Body of pancreas (tissue), 4 donors: ENCODE measurements around the gene AP5M1. TPM values are rescaled to one million over a fixed set of nuclear protein-coding genes. Genes with fewer than 3 reads are reported as not detected.

ENCODE experiments used
- ATAC-seq: fragments of 150-250 bp; one replicate; pipeline ENCODE4 v1.9.1; 2016
- DNase-seq, 4 donors: peaks; one replicate each; pipeline ENCODE4 v3.0.0-alpha.2; 2019
- H3K27ac ChIP-seq, 4 donors: fragments of 200-600 bp; sonication (generic); 1 replicate in 3 of 4; 2 replicates in 1 of 4; pipeline versions ENCODE4 v1.5.1 to v1.6.1; 2016 to 2019; ENCODE audit warnings: mild to moderate bottlenecking in 1 of 4, mixed read lengths in 1 of 4, moderate library complexity in 1 of 4
- H3K27me3 ChIP-seq, 2 donors: fragments of 200-600 bp; sonication (generic); one replicate each; pipeline ENCODE4 v1.6.0; 2016; ENCODE audit warnings: mild to moderate bottlenecking in 1 of 2
- H3K36me3 ChIP-seq, 2 donors: fragments of 200-600 bp; sonication (generic); replicated peaks in 1 of 2; 2 replicates each; pipeline ENCODE4 v1.5.1; 2016; ENCODE audit warnings: low read depth in 2 of 2; ENCODE audit not compliant: insufficient read depth in 1 of 2
- H3K4me1 ChIP-seq: fragments of 200-600 bp; sonication (generic); one replicate; pipeline ENCODE4 v1.6.0; 2016
- H3K4me3 ChIP-seq, 2 donors: fragments of 200-600 bp; sonication (generic); 1 replicate in 1 of 2; 2 replicates in 1 of 2; pipeline ENCODE4 v1.5.1; 2016 to 2019
- H3K9me3 ChIP-seq, 3 donors: fragments of 200-600 bp; sonication (generic); 1 replicate in 2 of 3; 2 replicates in 1 of 3; pipeline ENCODE4 v1.5.1; 2016
- POLR2A ChIP-seq, 3 donors: fragments of 450-650 bp; IDR thresholded peaks; one replicate each; pipeline ENCODE4 v1.6.1; 2016; ENCODE audit warnings: antibody characterized with exemption in 3 of 3, mild to moderate bottlenecking in 2 of 3
- WGBS, 2 donors: methylation state at CpG; one replicate each; pipeline ENCODE4 v1.1.5; 2017; 5-methylcytosine and 5-hydroxymethylcytosine counted together
- intact Hi-C: fragments of 100-400 bp; cut with DNase I; formaldehyde crosslinking; loops from one replicate; pipeline ENCODE4 v1.15.1; 2023
- total RNA-seq, 2 donors: library from RNA; depleted of rRNA; stranded (reverse); fragments of >200 nt; gene quantifications; one replicate each; pipeline ENCODE4 v1.1.0, GENCODE V29; 2016
- TF ChIP-seq, protein P1 (sequence below), 7 experiments: fragments of 450-650 bp in 4 of 7; fragments of 200-600 bp in 3 of 7; sonication (generic) in 3 of 7; IDR thresholded peaks; one replicate each; pipeline ENCODE4 v1.5.1; 2016 to 2019; ENCODE audit warnings: antibody characterized with exemption in 7 of 7

The AP5M1 gene
- total RNA-seq, 2 donors from 2014 or later: 12.2 to 17.8 TPM

GRCh38 chr14:57297852-57298251, 29.1 kb downstream of the AP5M1 start:
- H3K4me3 ChIP-seq: no peak overlapping the region
- H3K36me3 ChIP-seq: no peaks in the 10 kb centered on the region
- intact Hi-C loops: no loop called here
- ATAC-seq: no peak
- no peaks in the 10 kb centered on the region for H3K27me3 ChIP-seq
- no peaks in the 10 kb centered on the region for H3K4me1 ChIP-seq
- no peak for DNase-seq
- no peak for TF ChIP-seq POLR2A (IDR thresholded peaks at IDR 0.05)
- TF ChIP-seq, protein P1, sequence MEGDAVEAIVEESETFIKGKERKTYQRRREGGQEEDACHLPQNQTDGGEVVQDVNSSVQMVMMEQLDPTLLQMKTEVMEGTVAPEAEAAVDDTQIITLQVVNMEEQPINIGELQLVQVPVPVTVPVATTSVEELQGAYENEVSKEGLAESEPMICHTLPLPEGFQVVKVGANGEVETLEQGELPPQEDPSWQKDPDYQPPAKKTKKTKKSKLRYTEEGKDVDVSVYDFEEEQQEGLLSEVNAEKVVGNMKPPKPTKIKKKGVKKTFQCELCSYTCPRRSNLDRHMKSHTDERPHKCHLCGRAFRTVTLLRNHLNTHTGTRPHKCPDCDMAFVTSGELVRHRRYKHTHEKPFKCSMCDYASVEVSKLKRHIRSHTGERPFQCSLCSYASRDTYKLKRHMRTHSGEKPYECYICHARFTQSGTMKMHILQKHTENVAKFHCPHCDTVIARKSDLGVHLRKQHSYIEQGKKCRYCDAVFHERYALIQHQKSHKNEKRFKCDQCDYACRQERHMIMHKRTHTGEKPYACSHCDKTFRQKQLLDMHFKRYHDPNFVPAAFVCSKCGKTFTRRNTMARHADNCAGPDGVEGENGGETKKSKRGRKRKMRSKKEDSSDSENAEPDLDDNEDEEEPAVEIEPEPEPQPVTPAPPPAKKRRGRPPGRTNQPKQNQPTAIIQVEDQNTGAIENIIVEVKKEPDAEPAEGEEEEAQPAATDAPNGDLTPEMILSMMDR (IDR thresholded peaks at IDR 0.05): no peak
- 88 to 94% methylated on average over 4 of the region's 4 CpGs for WGBS, 2 donors
- H3K27ac ChIP-seq: no peak overlapping the region
- H3K9me3 ChIP-seq: no peaks in the 10 kb centered on the region

- TF ChIP-seq POLR2A (IDR thresholded peaks at IDR 0.05): no peak
- TF ChIP-seq, protein P1 (IDR thresholded peaks at IDR 0.05): no peak
- intact Hi-C loops: no loop called here
These were observed 30.7 kb downstream of the AP5M1 start for GRCh38 chr14:57299511-57299910.

GRCh38 chr14:57302883-57303282, 34.1 kb downstream of the AP5M1 start:
- 64 to 72% methylated on average over 5 of the region's 5 CpGs for WGBS, 2 donors
- Histone ChIP-seq H3K4me3 (no peak overlapping the region), H3K36me3 (no peaks in the 10 kb centered on the region), H3K9me3 (no peaks in the 10 kb centered on the region), H3K27ac (no peak overlapping the region), H3K4me1 (no peaks in the 10 kb centered on the region), H3K27me3 (no peaks in the 10 kb centered on the region)
- intact Hi-C loops: no loop called here
- no peak for DNase-seq
- ATAC-seq: no peak
- TF ChIP-seq POLR2A (IDR thresholded peaks at IDR 0.05): no peak
- TF ChIP-seq, protein P1 (IDR thresholded peaks at IDR 0.05): no peak

More at GRCh38 chr14:57299511-57299910, 30.7 kb downstream of the AP5M1 start:
- H3K27ac ChIP-seq: no peak overlapping the region
- no peaks in the 10 kb centered on the region for H3K27me3 ChIP-seq
- H3K9me3 ChIP-seq: no peaks in the 10 kb centered on the region
- ATAC-seq: no peak
- no peaks in the 10 kb centered on the region for H3K36me3 ChIP-seq
- no peak overlapping the region for H3K4me3 ChIP-seq
- DNase-seq: no peak
- 81 to 86% methylated on average over 3 of the region's 3 CpGs for WGBS, 2 donors
- H3K4me1 ChIP-seq: no peaks in the 10 kb centered on the region

GRCh38 chr14:57314396-57315089, 45.8 kb downstream of the AP5M1 start:
- intact Hi-C loops: loop anchor here (10.0 kb wide), 1 partner anchor 820 kb away; no protein-coding TSS in a partner anchor
- DNase-seq: no peak
- Histone ChIP-seq H3K36me3 (no peaks in the 10 kb centered on the region), H3K9me3 (no peaks in the 10 kb centered on the region), H3K27ac (no peak overlapping the region), H3K27me3 (no peaks in the 10 kb centered on the region), H3K4me3 (no peak overlapping the region), H3K4me1 (no peaks in the 10 kb centered on the region)
- TF ChIP-seq, protein P1 (IDR thresholded peaks at IDR 0.05): no peak
- TF ChIP-seq POLR2A (IDR thresholded peaks at IDR 0.05): no peak
- 60 to 70% methylated on average over 7 of the region's 7 CpGs for WGBS, 2 donors
- no peak for ATAC-seq
